Upper lobe of right lung (tissue), 1 donor: ENCODE results near the gene FAM241B. TPM values are rescaled to one million over a fixed set of nuclear protein-coding genes. Genes with fewer than 3 reads are reported as not detected.

Experiments used
- ATAC-seq: fragments of 200-7000 bp; cut with Tn5 transposase; one replicate; pipeline ENCODE4 v1.9.1; 2020; ENCODE audit warnings: mild to moderate bottlenecking, moderate library complexity
- DNase-seq: peaks from one replicate; pipeline ENCODE4 v3.0.0-alpha.2; 2020
- H3K27ac ChIP-seq: fragments of 200-600 bp; one replicate; pipeline ENCODE4 v1.8.0; 2022
- H3K27me3 ChIP-seq: fragments of 200-600 bp; one replicate; pipeline ENCODE4 v1.8.0; 2022; ENCODE audit warnings: mild to moderate bottlenecking
- H3K36me3 ChIP-seq: fragments of 200-600 bp; one replicate; pipeline ENCODE4 v1.8.0; 2022
- H3K4me1 ChIP-seq: fragments of 200-600 bp; one replicate; pipeline ENCODE4 v1.8.0; 2022
- H3K4me3 ChIP-seq: fragments of 200-600 bp; one replicate; pipeline ENCODE4 v1.8.0; 2022; ENCODE audit warnings: mild to moderate bottlenecking
- H3K9me3 ChIP-seq: fragments of 200-600 bp; one replicate; pipeline ENCODE4 v1.8.0; 2022
- CTCF ChIP-seq: fragments of 200-600 bp; IDR thresholded peaks from one replicate; pipeline ENCODE4 v1.8.0; 2022; ENCODE audit warnings: antibody characterized with exemption
- intact Hi-C: fragments of 100-400 bp; cut with DNase I; formaldehyde crosslinking; loops from one replicate; pipeline ENCODE4 v1.11.0; 2022
- total RNA-seq: library from RNA; stranded (reverse); fragmentation: NEBNext Ultra II Directional; extraction: Animal tissue kit (Norgen Biotek cat#: 25700); gene quantifications from one replicate; pipeline ENCODE4 v1.2.1, GENCODE V29; 2021
- donor health status: DM: no; HTN: yes; CAD: no; lungs with severe emphysema.

Gene FAM241B
- total RNA-seq, 1 donor from 2014 or later, result 5.2 TPM

DNA sequence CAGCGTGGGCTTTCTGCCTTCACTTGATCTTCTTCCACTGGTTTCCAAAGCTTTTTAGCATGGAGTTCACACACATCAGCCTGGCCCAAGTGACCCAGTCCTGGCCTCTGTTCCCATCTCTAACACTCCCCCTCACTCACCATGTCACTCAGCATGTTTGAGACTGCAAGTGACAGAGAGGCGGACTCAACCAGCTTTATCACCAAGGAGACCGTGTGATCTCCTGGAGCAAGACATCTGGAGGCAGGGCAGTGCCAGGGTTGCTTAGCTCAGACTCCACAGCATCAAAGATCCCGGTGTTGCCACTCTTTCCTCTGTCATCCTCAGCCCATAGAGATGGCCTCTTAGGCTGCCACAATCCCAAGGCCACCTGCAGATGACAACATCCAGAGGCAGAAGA is 39.4 kb downstream of the FAM241B start:
- intact Hi-C loops, result no loop called here
- DNase-seq (no peak), ATAC-seq (no peak)
- no peak overlapping the region for H3K27ac ChIP-seq
- H3K4me1 ChIP-seq, result no peaks in the 10 kb centered on the region
- H3K9me3 ChIP-seq, result no peaks in the 10 kb centered on the region
- no peak for TF ChIP-seq CTCF
- H3K36me3 ChIP-seq, result no peaks in the 10 kb centered on the region
- H3K27me3 ChIP-seq, result peaks cover 12% of the 10 kb centered on the region
- no peak overlapping the region for H3K4me3 ChIP-seq

GRCh38 chr10:69673521-69673920 is 43.5 kb downstream of the FAM241B start:
- Histone ChIP-seq H3K27me3 (no peaks in the 10 kb centered on the region), H3K4me3 (no peak overlapping the region), H3K4me1 (no peaks in the 10 kb centered on the region), H3K9me3 (no peaks in the 10 kb centered on the region), H3K36me3 (no peaks in the 10 kb centered on the region), H3K27ac (no peak overlapping the region)
- intact Hi-C loops, result no loop called here
- DNase-seq (no peak), ATAC-seq (no peak)
- TF ChIP-seq CTCF, result no peak

DNA sequence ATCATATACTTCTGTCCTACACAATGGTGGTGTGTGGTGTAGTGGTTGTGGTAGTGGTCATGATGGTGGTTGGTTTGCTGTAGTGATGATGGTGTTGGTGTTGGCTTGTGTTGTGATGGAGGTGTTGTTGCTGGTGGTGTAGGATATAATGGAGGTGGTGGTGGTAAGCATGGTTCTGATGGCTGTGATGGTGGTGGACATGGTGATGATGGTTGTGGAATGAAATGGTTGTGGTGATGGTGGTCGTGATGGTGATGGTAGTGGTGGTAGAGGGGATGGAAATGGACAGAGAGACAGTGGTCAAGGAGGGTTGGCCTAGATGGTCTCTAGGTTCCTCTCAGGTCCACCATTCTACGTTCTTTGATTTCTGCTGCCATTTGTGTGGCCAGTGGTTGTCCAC is 44.7 kb downstream of the FAM241B start:
- ATAC-seq, result no peak
- Histone ChIP-seq H3K9me3 (no peaks in the 10 kb centered on the region), H3K27me3 (no peaks in the 10 kb centered on the region), H3K36me3 (no peaks in the 10 kb centered on the region), H3K4me1 (no peaks in the 10 kb centered on the region), H3K27ac (no peak overlapping the region), H3K4me3 (no peak overlapping the region)
- intact Hi-C loops, result no loop called here
- DNase-seq, result no peak
- no peak for TF ChIP-seq CTCF

- Histone ChIP-seq H3K27me3 (no peaks in the 10 kb centered on the region), H3K36me3 (no peaks in the 10 kb centered on the region), H3K9me3 (no peaks in the 10 kb centered on the region), H3K4me1 (no peaks in the 10 kb centered on the region), H3K4me3 (no peak overlapping the region), H3K27ac (no peak overlapping the region)
- ATAC-seq (no peak), DNase-seq (peak; percentile 42)
- intact Hi-C loops, result no loop called here
- TF ChIP-seq CTCF, result no peak
Observed at GRCh38 chr10:69676301-69676700, 46.3 kb downstream of the FAM241B start.

GRCh38 chr10:69677985-69678654 is 48.1 kb downstream of the FAM241B start:
- Histone ChIP-seq H3K4me1 (no peaks in the 10 kb centered on the region), H3K27ac (no peak overlapping the region), H3K36me3 (no peaks in the 10 kb centered on the region), H3K27me3 (no peaks in the 10 kb centered on the region), H3K4me3 (no peak overlapping the region), H3K9me3 (no peaks in the 10 kb centered on the region)
- no peak for ATAC-seq
- DNase-seq, result peak; percentile 9
- no peak for TF ChIP-seq CTCF
- intact Hi-C loops, result no loop called here

DNA sequence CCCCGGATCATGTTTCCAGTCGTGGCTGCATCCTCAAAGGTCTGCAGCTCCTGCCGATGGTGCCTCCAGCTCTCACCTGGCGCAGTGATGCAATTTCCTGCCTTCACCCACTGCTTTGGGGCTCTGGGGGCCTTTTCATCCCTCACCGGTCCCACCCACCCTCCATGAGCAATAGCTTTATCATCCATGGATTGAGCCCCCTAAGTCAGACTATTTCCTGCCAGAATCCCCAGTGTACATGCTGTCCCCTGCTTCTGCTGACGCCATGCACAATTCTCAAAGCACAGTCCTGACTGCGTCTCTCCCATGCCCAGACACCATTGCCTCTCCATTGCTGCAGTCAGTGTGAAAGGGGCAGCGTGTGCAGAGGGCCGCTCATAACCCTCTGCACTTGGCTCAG is 49.7 kb downstream of the FAM241B start:
- TF ChIP-seq CTCF, result no peak
- no peak for DNase-seq
- intact Hi-C loops, result no loop called here
- H3K27ac ChIP-seq, result no peak overlapping the region
- no peaks in the 10 kb centered on the region for H3K27me3 ChIP-seq
- peaks cover 4% of the 10 kb centered on the region for H3K4me1 ChIP-seq
- ATAC-seq, result no peak
- no peaks in the 10 kb centered on the region for H3K9me3 ChIP-seq
- H3K4me3 ChIP-seq, result no peak overlapping the region
- no peaks in the 10 kb centered on the region for H3K36me3 ChIP-seq
